Measurements from ENCODE around the gene PAPSS1.

GRCh38 chr4:107744532-107744931 is 24.5 kb upstream of the PAPSS1 start:
- TF ChIP-seq CTCF (IDR thresholded peaks at IDR 0.05) (no peak), EZH2 (IDR thresholded peaks at IDR 0.05) (no peak), EZH2phosphoT487 (IDR thresholded peaks at IDR 0.05) (no peak)

All from neural progenitor cell (in vitro differentiated cells).